Skeletal muscle cell (primary cell): ENCODE measurements around the gene RGL3.
"Not testable (repeated sequence)": the region's sequence is repeated elsewhere in the genome, so short reads cannot be mapped to it uniquely, and the experiment has no call there.

ENCODE experiments used
- DNase-seq: peaks from one replicate; pipeline ENCODE4 v3.0.0-alpha.2; 2010; ENCODE audit warnings: low read depth
- H3K4me3 ChIP-seq: 2 replicates; pipeline ENCODE4 v1.5.1; 2011; ENCODE audit warnings: low read depth, mild to moderate bottlenecking, control low read depth, low read length, moderate library complexity

The RGL3 gene

GRCh38 chr19:11418549-11419506 is at the start of gene RGL3:
RGL3 (minus strand) TSS chr19:11419314; CDS start chr19:11419278, 36 bp downstream.
- DNase-seq, result no peak
- H3K4me3 ChIP-seq, result no peak within 1 kb of the TSS

GRCh38 chr19:11468266-11468845 is 49.2 kb upstream of the RGL3 start:
- H3K4me3 ChIP-seq, DNase-seq: not testable (repeated sequence)

- no peak overlapping the region for H3K4me3 ChIP-seq
- DNase-seq, result no peak
Measured at GRCh38 chr19:11465600-11465999, 46.5 kb upstream of the RGL3 start.

- DNase-seq, result no peak
- no peak overlapping the region for H3K4me3 ChIP-seq
Measured at GRCh38 chr19:11464333-11465265, 45.5 kb upstream of the RGL3 start.

- no peak for DNase-seq
Measured at GRCh38 chr19:11463391-11463790, 44.3 kb upstream of the RGL3 start.

GRCh38 chr19:11461453-11461852 is 42.3 kb upstream of the RGL3 start:
- H3K4me3 ChIP-seq, result no peak overlapping the region
- no peak for DNase-seq

More at GRCh38 chr19:11463391-11463790, 44.3 kb upstream of the RGL3 start:
- no peak overlapping the region for H3K4me3 ChIP-seq

- no peak for DNase-seq
- H3K4me3 ChIP-seq, result no peak overlapping the region
Measured at GRCh38 chr19:11460207-11460606, 41.1 kb upstream of the RGL3 start.

GRCh38 chr19:11458912-11459311 is 39.8 kb upstream of the RGL3 start:
- not testable (repeated sequence) for H3K4me3 ChIP-seq, DNase-seq

GRCh38 chr19:11458236-11458900 is 39.3 kb upstream of the RGL3 start:
- no peak for DNase-seq
- no peak overlapping the region for H3K4me3 ChIP-seq

- no peak overlapping the region for H3K4me3 ChIP-seq
Measured at GRCh38 chr19:11457831-11458230, 38.7 kb upstream of the RGL3 start.

GRCh38 chr19:11457115-11457514 is 38.0 kb upstream of the RGL3 start:
- no peak for DNase-seq
- no peak overlapping the region for H3K4me3 ChIP-seq

More at GRCh38 chr19:11457831-11458230, 38.7 kb upstream of the RGL3 start:
- DNase-seq, result no peak

GRCh38 chr19:11456659-11457058 is 37.5 kb upstream of the RGL3 start:
- no peak for DNase-seq

GRCh38 chr19:11455233-11455554 is 36.1 kb upstream of the RGL3 start:
- not testable (repeated sequence) for H3K4me3 ChIP-seq, DNase-seq

More at GRCh38 chr19:11456659-11457058, 37.5 kb upstream of the RGL3 start:
- H3K4me3 ChIP-seq, result no peak overlapping the region

- no peak overlapping the region for H3K4me3 ChIP-seq
- DNase-seq, result no peak
Measured at GRCh38 chr19:11453468-11454341, 34.6 kb upstream of the RGL3 start.

GRCh38 chr19:11452620-11453310 is 33.7 kb upstream of the RGL3 start:
- DNase-seq, result no peak
- H3K4me3 ChIP-seq, result no peak overlapping the region

- no peak for DNase-seq
- no peak overlapping the region for H3K4me3 ChIP-seq
Measured at GRCh38 chr19:11451871-11452619, 32.9 kb upstream of the RGL3 start.

- H3K4me3 ChIP-seq, result no peak overlapping the region
Measured at GRCh38 chr19:11451327-11451870, 32.3 kb upstream of the RGL3 start.

More at GRCh38 chr19:11451327-11451870, 32.3 kb upstream of the RGL3 start:
- DNase-seq, result no peak
